ENCODE data around the gene MLLT1. TPM values are rescaled to one million over a fixed set of nuclear protein-coding genes. Genes with fewer than 3 reads are reported as not detected.

MLLT1 gene
- total and polyA plus RNA-seq, 2 of the 8 experiments (the other 6 are each of a cell fraction or from before 2014, with no cell fraction given) = 18.8 to 45.1 TPM

GRCh38 chr19:6185835-6186834, 93.6 kb downstream of the MLLT1 start:
- Histone ChIP-seq H2BK20ac (ENCODE audit: low read length) (no peak overlapping the region), H3K27me3 (replicated peaks in 1 of 4; ENCODE audit: control insufficient read depth in 3 of 4, extremely low read depth in 1 of 4, insufficient read depth in 3 of 4, low read length in 3 of 4) (no peaks in the 10 kb centered on the region), H3K4ac (replicated peaks; ENCODE audit: insufficient read length, low read depth, low read length) (no peak overlapping the region), H2BK5ac (ENCODE audit: low read depth, low read length) (no peak overlapping the region), H4K91ac (replicated peaks; ENCODE audit: insufficient read length, low read length) (no peak overlapping the region), H4K5ac (ENCODE audit: insufficient read length, low read depth, low read length) (no peak overlapping the region), H4K20me1 (replicated peaks in 1 of 2; ENCODE audit: control insufficient read depth in 1 of 2, insufficient read depth in 2 of 2, low read length in 2 of 2) (no peaks in the 10 kb centered on the region), H2AFZ (ENCODE audit: low read length) (no peak overlapping the region), H2BK120ac (replicated peaks; ENCODE audit: low read depth, low read length) (no peak overlapping the region), H3K9ac (replicated peaks in 1 of 4; ENCODE audit: extremely low read depth in 1 of 4, low read depth in 3 of 4, low read length in 3 of 4) (no peak overlapping the region), H3K18ac (ENCODE audit: extremely low read depth, low read length) (no peak overlapping the region), H3K36me3 (ENCODE audit: control insufficient read depth in 2 of 4, insufficient read depth in 4 of 4, low read length in 3 of 4) (peaks cover 0 to 3% (median 0%) of the 10 kb centered on the region in 4 experiments; a peak in 1 of 8 replicates), H3K79me2 (ENCODE audit: control insufficient read depth in 1 of 2, insufficient read depth in 2 of 2, low read length in 2 of 2) (no peaks in the 10 kb centered on the region), H3K14ac (ENCODE audit: insufficient read length) (no peak overlapping the region), H3K79me1 (ENCODE audit: low read depth, low read length) (no peaks in the 10 kb centered on the region), H4K8ac (ENCODE audit: extremely low read depth, insufficient read depth, low read length) (no peak overlapping the region), H3K27ac (ENCODE audit: low read depth, low read length) (no peak overlapping the region), H3K23ac (ENCODE audit: insufficient read length) (no peak overlapping the region), H2AK5ac (ENCODE audit: low read depth, low read length) (no peak overlapping the region), H2BK12ac (ENCODE audit: low read depth, low read length) (no peak overlapping the region), H3K23me2 (ENCODE audit: low read depth, low read length) (no peaks in the 10 kb centered on the region), H3K4me3 (ENCODE audit: extremely low read depth in 1 of 4, insufficient read depth in 2 of 4, low read depth in 3 of 4, low read length in 4 of 4) (no peak overlapping the region), H3K4me2 (ENCODE audit: insufficient read depth in 1 of 2, low read depth in 2 of 2, low read length in 2 of 2) (no peak overlapping the region), H3K56ac (replicated peaks; ENCODE audit: insufficient read length, low read depth, low read length) (no peak overlapping the region), H3K4me1 (replicated peaks in 1 of 4; ENCODE audit: control insufficient read depth in 3 of 4, insufficient read depth in 4 of 4, low read length in 3 of 4) (no peaks in the 10 kb centered on the region), H3K9me3 (ENCODE audit: insufficient read depth in 2 of 2, low read depth in 1 of 2, low read length in 1 of 2) (peaks cover 64 to 66% of the 10 kb centered on the region in 2 experiments), H2BK15ac (ENCODE audit: low read length) (no peak overlapping the region)
- WGBS, 2 experiments (ENCODE audit: extremely low coverage in 1 of 2, insufficient coverage in 1 of 2, insufficient read length in 1 of 2, insufficient replicate concordance in 2 of 2, low coverage in 1 of 2, low lambda C conversion rate in 2 of 2, missing lambda C conversion rate in 1 of 2) = 72% methylated on average over 4 of the region's 4 CpGs; no CpG with 5 or more reads in 1 of the 2 experiments
- ChIA-PET CTCF (ENCODE audit: partially characterized antibody) (interaction anchor here (0.7 to 1.3 kb wide), 2 partner anchors 32 to 218 kb away, joined by 3 to 4 read pairs; no protein-coding TSS in a partner anchor), POLR2A (ENCODE audit: partially characterized antibody) (no interaction called here)
- DNase-seq (ENCODE audit: low read depth in 1 of 2, low spot score in 2 of 2) = no peak
- FAIRE-seq = no peak
- no peak for TF ChIP-seq USF2 (IDR thresholded peaks at IDR 0.05; ENCODE audit: low read length)
- TF ChIP-seq TCF12 (IDR thresholded peaks at IDR 0.05; ENCODE audit: low read depth, low read length) = no peak
